NCI-H345 treated with DMSO at 0.1 percent for 48 hours (cell line): ENCODE data around the gene PDZK1IP1.

Experiments
- DNase-seq: peaks from one replicate; lab custom pipeline; 2025; ENCODE audit not compliant: unreplicated experiment; lab: John Stamatoyannopoulos, UW

Gene PDZK1IP1, protein sequence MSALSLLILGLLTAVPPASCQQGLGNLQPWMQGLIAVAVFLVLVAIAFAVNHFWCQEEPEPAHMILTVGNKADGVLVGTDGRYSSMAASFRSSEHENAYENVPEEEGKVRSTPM

DNA sequence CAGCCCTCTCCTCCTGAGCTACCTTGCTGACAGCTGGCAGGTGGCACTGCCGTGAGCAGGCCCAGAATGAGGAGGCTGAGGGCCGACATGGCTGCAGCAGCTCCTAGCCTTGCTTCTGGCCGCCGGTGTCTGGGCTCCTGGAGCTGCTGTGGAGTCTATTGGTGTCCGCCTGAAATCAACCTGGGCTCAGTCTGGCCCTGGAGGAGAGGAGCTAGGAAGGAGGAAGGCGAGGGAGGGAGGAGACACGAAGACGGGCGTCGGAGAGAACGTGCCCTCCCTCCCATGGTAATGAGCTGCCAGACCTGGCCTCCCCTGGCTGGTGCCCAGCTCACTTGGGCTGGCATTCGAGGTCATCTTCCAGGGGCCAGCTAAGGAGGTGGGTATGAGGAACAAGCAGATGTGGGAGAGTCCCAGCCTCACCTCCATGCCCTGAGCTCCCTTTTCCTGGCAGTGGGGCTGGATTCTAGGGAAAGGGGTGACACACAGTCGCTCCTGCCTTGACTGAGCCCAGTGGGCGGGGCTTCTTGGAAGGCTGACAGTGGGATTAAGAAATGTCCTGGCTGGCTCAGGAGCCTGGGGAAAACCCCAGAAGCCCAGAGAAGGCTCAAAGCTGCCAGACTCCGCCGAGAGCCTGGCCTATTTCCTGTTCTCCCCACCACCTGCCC, at the start of gene PDZK1IP1:
TSS of gene PDZK1IP1 (minus strand) at position 193 of the 665 bp plus-strand sequence. CDS start at position 89, 104 bp downstream.
- DNase-seq = no peak

GRCh38 chr1:47238935-47239592, 49.2 kb upstream of the PDZK1IP1 start:
- no peak for DNase-seq

GRCh38 chr1:47235806-47236205, 46.0 kb upstream of the PDZK1IP1 start:
- no peak for DNase-seq

DNA sequence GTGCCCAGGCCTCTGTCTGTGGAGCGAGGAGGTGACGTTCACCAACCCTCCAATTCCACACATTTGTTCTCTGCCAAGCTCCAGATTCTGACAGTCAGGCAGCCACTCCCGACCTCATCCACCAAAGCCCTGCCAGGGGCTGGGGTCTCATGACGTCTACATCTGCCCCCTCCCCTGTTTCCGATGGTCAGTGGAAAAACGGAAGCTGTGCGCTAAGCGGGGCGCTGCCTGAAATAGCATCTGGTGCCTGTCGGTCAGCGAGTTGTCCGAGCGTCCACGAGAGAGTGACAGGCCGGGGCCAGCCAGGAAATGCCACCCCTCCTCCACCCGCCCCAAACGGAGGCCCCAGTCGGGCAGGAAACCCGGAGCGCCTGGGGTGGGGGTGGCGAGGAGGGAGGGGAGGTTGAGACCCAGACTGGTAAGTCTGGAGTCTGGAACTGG, 45.4 kb upstream of the PDZK1IP1 start:
- no peak for DNase-seq

DNA sequence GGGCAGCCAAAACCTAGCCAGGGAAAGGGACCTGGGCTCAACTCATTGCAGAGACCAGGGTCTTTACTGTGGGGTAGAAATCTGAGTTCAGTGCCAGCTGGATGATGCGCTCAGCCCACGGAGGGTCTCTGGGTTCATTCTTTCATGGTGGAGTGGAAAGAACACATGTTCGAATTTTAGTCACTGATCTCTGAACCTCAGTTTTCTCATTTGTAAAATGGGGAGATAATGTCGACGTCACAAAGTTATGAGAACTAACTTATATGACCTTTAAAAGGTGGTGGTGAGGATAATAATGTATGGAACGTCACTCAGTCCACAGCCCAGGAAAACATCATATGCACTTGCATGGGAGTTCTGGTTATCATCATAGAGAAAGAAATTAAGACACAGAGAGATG, 43.4 kb upstream of the PDZK1IP1 start:
- no peak for DNase-seq

- DNase-seq = no peak
Observed at GRCh38 chr1:47232187-47232874, 42.5 kb upstream of the PDZK1IP1 start, which contains the start of gene TAL1. Gene TAL1 (minus strand): TSS chr1:47232225. CDS start chr1:47225888, 6,337 bp downstream.

DNA sequence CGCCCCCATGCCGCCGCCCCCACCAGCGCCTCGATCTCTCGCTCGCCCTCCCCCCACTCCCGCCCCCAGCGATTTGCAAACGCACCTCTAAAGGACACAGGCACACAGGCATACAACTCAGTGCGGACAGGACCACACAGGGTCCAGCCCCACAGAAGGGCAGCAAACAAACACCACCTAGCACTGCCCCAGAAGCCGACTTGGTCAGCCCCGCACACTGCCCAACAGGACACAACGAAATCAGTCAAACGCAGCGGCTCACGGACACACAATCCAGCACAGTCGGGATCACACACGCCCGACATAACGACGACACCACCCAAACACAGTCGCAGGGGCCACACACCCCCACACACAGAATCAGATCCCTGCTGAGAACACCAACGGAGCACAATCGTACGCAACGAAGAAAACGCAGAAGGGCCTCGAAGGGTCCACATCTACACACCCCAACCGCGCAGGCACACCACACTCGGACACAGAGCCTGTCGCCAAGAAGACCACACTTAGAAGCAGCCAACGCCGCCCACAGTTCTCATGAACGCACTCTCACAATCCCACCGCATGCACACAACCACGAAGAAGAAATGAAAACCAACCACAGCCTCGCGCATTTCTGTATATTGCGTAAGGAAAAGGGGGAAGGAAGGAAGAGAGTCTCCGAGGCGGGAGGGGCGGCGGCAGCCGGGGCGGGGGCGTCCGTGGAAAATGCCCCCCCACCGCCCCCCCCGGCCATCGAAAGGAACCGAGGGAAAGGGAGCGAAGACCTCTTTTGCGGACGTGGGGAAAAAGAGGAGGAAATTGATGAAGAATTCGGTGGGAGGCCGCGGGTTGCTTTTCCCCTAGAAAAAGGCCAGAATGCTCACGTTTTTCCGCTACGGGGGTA, 41.7 kb upstream of the PDZK1IP1 start:
- no peak for DNase-seq

DNA sequence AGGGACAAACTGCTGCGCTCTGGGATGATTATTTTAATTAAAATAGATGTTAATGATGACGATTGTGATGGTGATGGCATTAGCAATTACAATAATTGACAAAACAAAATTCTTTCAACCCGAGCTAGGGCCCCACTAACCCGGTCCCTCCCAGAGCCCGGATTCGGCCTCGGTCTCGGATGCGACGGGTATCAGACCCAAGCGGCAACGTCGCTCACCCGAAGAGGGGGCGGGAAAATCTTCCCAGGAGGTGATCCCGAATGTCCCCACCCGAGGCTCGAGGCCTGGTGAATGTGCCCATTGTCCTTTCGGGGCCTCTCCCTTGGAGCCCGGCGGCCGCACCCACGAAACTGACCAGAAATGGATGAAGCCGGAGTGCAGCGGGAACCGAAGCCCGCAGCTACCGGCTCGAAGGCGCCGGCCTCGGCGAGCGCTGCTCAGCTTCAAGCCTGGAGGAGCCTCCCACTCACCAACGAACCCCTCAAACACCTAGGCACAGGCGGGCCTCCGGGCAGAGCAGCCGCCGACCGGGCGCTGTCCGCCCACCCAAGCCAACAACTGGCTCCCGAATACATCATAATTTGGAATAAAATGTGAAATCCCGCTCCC, 41.0 kb upstream of the PDZK1IP1 start:
- DNase-seq = no peak

DNA sequence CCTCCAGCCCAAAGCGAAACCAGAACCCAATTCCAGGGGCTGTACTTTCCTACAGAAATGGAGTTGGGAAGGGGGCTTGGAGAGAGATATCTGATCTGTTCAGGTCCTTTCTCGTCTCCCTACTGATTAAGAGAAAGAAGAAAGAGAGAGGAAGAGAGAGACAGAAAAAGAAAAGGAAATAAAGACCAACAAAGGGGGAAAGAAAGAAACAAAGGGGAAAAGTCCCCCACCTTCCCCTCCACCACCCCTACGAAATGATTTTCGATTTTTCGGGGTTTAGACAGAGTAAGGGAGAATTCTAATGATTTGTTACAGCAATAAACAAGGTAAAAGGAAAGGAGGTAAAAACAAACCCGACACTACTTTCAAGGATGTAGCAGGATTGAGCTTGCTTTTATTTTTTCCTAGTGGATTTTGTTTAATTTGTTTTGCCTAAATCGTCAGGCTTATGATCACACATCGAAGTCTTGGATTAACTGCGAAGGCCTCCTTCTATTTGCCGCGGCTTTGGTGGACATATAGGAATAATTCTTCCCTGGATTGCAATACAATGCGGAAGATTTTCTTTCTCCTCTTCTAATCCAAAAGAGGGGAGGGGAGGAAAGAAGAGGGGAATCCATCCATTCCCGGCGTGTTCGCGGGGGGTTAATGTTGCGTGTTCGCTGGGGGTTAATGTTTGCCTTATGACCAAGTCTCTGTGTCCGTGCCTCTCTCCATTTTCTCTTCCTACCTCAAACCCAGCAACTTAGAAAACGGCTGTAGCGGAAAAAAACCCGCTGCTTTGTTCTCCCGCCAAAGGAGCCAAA, 40.3 kb upstream of the PDZK1IP1 start:
- no peak for DNase-seq

DNA sequence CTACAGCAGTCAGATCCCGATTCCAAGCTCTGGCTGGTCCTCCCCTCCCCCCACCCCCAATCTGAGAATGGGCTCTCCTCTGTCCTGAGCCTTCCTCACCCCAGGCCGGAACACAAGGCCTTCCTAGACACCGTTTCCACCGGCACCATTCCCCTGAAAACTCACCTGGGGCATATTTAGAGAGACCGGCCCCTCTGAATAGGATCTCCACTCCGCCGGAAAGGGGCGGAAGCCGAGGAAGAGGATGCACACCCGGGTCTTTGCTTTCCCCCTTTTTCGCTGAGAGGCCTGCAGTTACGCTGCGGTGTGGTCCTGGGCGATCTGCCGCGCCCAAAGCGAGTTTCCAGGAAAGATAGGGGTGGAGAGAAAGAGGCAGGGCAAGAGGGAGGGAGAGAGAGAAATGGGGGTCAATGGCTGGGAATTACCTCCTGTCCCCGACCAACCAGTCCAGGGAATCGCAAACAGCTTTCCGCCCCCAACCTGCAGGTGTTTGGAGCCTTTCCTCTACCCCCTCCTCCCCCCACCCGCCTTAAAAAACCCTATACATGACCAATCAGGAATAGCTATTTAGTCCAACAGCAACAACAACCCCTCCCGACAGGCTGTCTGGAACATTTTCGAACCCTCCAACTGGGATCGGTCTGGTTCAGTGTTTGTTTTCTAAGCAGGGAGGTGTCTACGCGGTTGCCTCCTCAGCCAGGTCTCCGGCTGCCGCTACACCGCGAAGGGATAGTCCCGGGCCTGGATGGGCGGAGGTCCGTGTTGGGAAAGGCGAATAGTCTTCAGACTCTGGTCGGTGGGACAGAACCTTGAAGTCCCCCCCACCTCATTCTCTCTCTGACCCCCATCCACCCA, 39.4 kb upstream of the PDZK1IP1 start:
- DNase-seq = no peak

DNA sequence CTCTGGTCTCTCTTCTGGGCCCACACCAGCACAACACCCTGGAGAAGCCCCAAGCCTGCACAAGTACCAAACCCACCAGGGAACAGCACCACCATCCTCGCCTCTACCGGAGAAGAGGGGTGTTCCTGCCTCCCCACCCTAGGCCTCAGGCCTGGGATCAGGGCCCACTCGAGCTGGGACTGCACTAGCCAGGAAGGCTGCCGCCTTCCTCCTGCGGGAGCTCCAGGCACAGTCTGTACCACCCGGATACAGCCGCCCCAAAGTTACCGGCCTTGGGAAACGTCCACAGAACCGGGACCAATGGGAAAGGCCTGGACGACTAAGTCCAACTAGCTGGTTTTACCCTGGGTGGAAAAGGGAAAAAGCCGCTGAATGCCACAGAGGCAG, 38.8 kb upstream of the PDZK1IP1 start:
- no peak for DNase-seq

DNA sequence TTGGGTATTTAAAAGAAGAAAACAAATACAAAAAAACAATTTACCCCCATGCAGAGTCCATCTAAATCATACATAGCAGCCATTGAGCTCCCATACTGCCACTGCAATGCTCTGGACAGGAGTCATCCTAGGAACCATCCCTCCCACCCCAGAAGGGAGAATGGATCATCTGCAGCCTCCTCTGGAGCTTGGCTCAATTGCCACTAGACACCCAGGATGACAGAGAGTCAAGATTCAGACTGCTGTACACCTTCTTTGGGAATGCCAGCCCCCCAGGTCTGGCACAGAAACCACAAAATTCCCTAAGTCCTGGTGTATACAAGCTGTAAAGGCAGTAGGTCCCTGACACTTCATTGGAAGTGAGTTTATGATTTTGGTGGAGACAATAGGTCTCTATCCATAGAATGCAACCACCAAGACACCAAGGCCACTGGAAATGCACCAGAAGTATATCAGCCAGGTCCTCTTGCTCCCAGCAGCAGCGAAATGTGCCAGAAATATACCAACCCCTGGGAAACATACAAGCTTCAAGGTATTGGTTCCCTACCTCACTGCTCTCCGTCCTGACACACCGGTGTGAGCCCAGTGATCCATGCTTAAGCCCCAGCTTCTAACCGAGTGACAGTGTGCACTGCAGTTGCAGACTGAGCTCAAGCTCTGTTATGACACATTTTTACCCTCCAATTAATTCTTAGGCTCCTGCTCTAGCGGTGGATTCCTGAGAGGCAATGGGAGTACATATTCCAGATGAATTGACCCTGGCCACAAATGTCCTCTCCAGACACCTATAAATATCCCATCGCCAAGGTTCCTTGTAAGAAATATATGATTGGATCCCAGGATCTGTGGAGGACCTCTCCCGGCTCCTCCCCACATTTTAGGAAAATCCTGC, 37.8 kb upstream of the PDZK1IP1 start:
- no peak for DNase-seq

GRCh38 chr1:47226839-47227215, 37.0 kb upstream of the PDZK1IP1 start:
- no peak for DNase-seq

DNA sequence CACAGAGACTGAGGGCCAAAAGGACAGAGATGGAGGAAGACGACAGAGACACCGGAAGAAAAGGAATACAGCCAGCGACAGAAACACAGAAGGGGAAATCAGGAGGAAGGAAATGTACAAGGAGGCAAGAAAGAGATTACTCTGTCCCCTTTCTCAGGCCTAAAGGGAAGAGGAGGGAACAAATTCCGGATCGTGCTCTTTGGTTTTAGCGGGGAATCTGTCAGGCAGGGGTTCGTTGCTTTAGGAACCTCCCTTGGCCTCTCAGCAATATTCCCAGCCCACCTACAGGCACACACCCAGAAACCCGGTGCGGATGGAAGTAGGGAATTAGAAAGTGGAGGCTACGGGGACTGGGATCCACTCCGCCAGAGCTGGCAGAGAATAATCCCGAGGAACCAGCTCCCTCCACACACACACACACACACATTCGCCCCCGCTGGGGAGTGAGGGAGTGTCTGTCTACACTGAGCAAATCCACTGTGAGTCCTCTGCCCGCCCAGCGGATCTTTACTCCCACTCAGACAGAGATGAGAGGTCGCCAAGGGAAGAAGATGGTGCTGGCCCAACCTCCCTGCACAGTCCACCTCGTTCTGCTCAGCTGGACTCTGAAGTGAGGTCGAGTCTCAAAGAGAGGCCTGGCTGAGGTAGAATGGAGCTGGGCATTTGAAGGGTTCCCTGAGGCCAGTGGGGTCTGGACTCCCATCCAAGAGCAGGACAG, 36.4 kb upstream of the PDZK1IP1 start:
- DNase-seq = no peak

GRCh38 chr1:47225430-47226100, 35.7 kb upstream of the PDZK1IP1 start:
- DNase-seq = no peak

GRCh38 chr1:47224676-47225399, 35.0 kb upstream of the PDZK1IP1 start:
- no peak for DNase-seq
